Nephron progenitor cell (in vitro differentiated cells): ENCODE measurements around the gene LRP1.
A peak's percentile ranks its signal among the peaks of the same experiment; 100 is the strongest.

Experiments used
- DNase-seq: peaks from one replicate; pipeline ENCODE4 v3.0.0; 2021
- H3K27ac Mint-ChIP-seq: 2 replicates; pipeline ENCODE4 v1.8.0; 2021; ENCODE audit warnings: mild to moderate bottlenecking, moderate library complexity, mixed read lengths
- H3K27me3 Mint-ChIP-seq: 2 replicates; pipeline ENCODE4 v1.8.0; 2021; ENCODE audit warnings: mild to moderate bottlenecking, low read depth, mixed read lengths; ENCODE audit not compliant: poor library complexity
- H3K36me3 Mint-ChIP-seq: 2 replicates; pipeline ENCODE4 v1.8.0; 2021; ENCODE audit warnings: low read depth, mixed read lengths
- H3K4me1 Mint-ChIP-seq: 2 replicates; pipeline ENCODE4 v1.8.0; 2021; ENCODE audit warnings: mixed read lengths
- H3K4me3 Mint-ChIP-seq: 2 replicates; pipeline ENCODE4 v1.8.0; 2021; ENCODE audit warnings: mild to moderate bottlenecking, moderate library complexity, mixed read lengths
- H3K9me3 Mint-ChIP-seq: 2 replicates; pipeline ENCODE4 v1.8.0; 2021; ENCODE audit warnings: mild to moderate bottlenecking, moderate library complexity, mixed read lengths
- TF ChIP-seq, protein P1 (sequence below): fragments of 200-600 bp; sonication (generic); IDR thresholded peaks from 2 replicates; pipeline ENCODE4 v1.5.0; 2021; ENCODE audit warnings: antibody characterized with exemption

Gene LRP1

GRCh38 chr12:57260366-57260765 is 132.1 kb downstream of the LRP1 start:
- H3K9me3 Mint-ChIP-seq: no peaks in the 10 kb centered on the region
- peaks cover 41% of the 10 kb centered on the region for H3K36me3 Mint-ChIP-seq
- H3K27me3 Mint-ChIP-seq: peaks cover 3% of the 10 kb centered on the region
- DNase-seq: no peak
- no peak overlapping the region for H3K27ac Mint-ChIP-seq
- H3K4me3 Mint-ChIP-seq: no peak overlapping the region
- TF ChIP-seq, protein P1, sequence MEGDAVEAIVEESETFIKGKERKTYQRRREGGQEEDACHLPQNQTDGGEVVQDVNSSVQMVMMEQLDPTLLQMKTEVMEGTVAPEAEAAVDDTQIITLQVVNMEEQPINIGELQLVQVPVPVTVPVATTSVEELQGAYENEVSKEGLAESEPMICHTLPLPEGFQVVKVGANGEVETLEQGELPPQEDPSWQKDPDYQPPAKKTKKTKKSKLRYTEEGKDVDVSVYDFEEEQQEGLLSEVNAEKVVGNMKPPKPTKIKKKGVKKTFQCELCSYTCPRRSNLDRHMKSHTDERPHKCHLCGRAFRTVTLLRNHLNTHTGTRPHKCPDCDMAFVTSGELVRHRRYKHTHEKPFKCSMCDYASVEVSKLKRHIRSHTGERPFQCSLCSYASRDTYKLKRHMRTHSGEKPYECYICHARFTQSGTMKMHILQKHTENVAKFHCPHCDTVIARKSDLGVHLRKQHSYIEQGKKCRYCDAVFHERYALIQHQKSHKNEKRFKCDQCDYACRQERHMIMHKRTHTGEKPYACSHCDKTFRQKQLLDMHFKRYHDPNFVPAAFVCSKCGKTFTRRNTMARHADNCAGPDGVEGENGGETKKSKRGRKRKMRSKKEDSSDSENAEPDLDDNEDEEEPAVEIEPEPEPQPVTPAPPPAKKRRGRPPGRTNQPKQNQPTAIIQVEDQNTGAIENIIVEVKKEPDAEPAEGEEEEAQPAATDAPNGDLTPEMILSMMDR: no peak
- H3K4me1 Mint-ChIP-seq: peaks cover 34% of the 10 kb centered on the region

- H3K4me1 Mint-ChIP-seq: peaks cover 34% of the 10 kb centered on the region
- no peak for DNase-seq
- peaks cover 34% of the 10 kb centered on the region for H3K36me3 Mint-ChIP-seq
- peaks cover 3% of the 10 kb centered on the region for H3K27me3 Mint-ChIP-seq
- no peak overlapping the region for H3K4me3 Mint-ChIP-seq
- peak overlapping the region; percentile 88 for H3K27ac Mint-ChIP-seq
- H3K9me3 Mint-ChIP-seq: no peaks in the 10 kb centered on the region
- TF ChIP-seq, protein P1: no peak
Observed at GRCh38 chr12:57261428-57261865, 133.2 kb downstream of the LRP1 start.

DNA sequence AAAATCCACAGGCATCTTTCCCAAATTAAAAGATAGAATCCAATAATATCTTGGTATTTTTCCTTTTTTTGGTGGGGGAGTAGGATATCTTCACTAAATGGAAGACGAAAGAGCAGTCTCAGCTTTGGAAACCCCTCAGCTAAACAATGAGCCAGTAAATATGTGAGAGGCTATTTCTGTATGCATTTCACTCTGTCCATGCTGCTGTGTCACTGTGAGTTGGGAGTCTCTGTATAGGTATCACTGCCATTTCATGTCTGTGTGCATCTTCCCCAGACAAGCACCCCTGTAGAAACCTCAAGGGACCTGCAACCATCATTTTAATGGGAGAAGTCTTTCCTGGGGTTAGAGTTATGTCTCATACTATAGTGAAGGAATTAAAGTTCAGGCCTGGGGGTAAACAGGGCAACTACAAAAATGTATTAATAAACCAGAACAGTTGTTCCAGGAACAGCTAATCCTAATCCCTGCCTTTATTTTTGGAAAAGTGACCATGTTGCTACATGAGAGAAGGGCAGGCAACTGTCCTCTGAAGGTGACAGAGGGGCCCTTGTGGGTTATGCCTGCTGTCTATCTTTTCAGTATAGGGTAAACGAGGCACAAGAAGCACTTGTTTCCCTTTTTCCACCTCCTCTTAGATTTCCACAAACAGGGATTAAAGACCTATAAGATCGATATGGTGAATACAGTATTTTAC is 134.0 kb downstream of the LRP1 start:
- Mint-ChIP-seq H3K36me3 (peaks cover 37% of the 10 kb centered on the region), H3K27ac (peak overlapping the region; percentile 24), H3K9me3 (no peaks in the 10 kb centered on the region), H3K27me3 (peaks cover 3% of the 10 kb centered on the region), H3K4me1 (peaks cover 30% of the 10 kb centered on the region), H3K4me3 (no peak overlapping the region)
- DNase-seq: no peak
- TF ChIP-seq, protein P1: no peak
